Keratinocyte (primary cell): ENCODE data around the gene NDUFA12. TPM values are rescaled to one million over a fixed set of nuclear protein-coding genes. Genes with fewer than 3 reads are reported as not detected.

Experiments
- DNase-seq: peaks from one replicate; pipeline ENCODE4 v3.0.0-alpha.2; 2011; ENCODE audit warnings: low read depth, missing footprints, low spot score
- FAIRE-seq: peaks from 2 replicates; lab custom pipeline; 2011; peaks lifted over from hg19 to GRCh38; lab: Jason Lieb, UNC
- H2AFZ ChIP-seq: 2 replicates; pipeline ENCODE4 v1.6.0; 2012; ENCODE audit warnings: low read length, control low read depth, inconsistent platforms; ENCODE audit not compliant: control insufficient read depth
- H3K27ac ChIP-seq: 2 replicates; pipeline ENCODE4 v1.5.1; 2011; ENCODE audit warnings: low read length; ENCODE audit not compliant: control insufficient read depth, insufficient read depth
- H3K27me3 ChIP-seq: 3 replicates; pipeline ENCODE4 v1.6.0; 2011; ENCODE audit warnings: low read length; ENCODE audit not compliant: control insufficient read depth, insufficient read depth; ENCODE audit errors: extremely low read depth
- H3K36me3 ChIP-seq, 2 experiments: 2 replicates in 1 of 2; 3 replicates in 1 of 2; pipeline ENCODE4 v1.5.1; 2011; ENCODE audit warnings: low read length in 2 of 2, mild to moderate bottlenecking in 1 of 2; ENCODE audit not compliant: control insufficient read depth in 2 of 2, insufficient read depth in 2 of 2; ENCODE audit errors: extremely low read depth in 1 of 2
- H3K4me1 ChIP-seq: 3 replicates; pipeline ENCODE4 v1.5.1; 2011; ENCODE audit warnings: low read length; ENCODE audit not compliant: control insufficient read depth, insufficient read depth; ENCODE audit errors: extremely low read depth
- H3K4me2 ChIP-seq: 3 replicates; pipeline ENCODE4 v1.6.0; 2011; ENCODE audit warnings: low read depth, low read length; ENCODE audit not compliant: control insufficient read depth, insufficient read depth; ENCODE audit errors: extremely low read depth
- H3K4me3 ChIP-seq, 3 experiments: fragments of 200-600 bp in 1 of 3; sonication (generic) in 1 of 3; 2 replicates in 2 of 3; 3 replicates in 1 of 3; pipeline ENCODE4 v1.5.1; 2011 to 2016; ENCODE audit warnings: low read length in 3 of 3, mild to moderate bottlenecking in 3 of 3, control low read depth in 2 of 3, inconsistent platforms in 1 of 3, low read depth in 1 of 3, mixed read lengths in 1 of 3, mixed run types in 1 of 3, moderate library complexity in 1 of 3; ENCODE audit not compliant: control insufficient read depth in 2 of 3, insufficient read depth in 2 of 3; ENCODE audit errors: extremely low read depth in 1 of 3
- H3K79me2 ChIP-seq: 2 replicates; pipeline ENCODE4 v1.6.0; 2012; ENCODE audit warnings: low read length; ENCODE audit not compliant: control insufficient read depth, insufficient read depth
- H3K9ac ChIP-seq: 3 replicates; pipeline ENCODE4 v1.6.0; 2011; ENCODE audit warnings: low read length; ENCODE audit not compliant: control insufficient read depth, insufficient read depth; ENCODE audit errors: extremely low read depth
- H3K9me1 ChIP-seq: 3 replicates; pipeline ENCODE4 v1.6.0; 2011; ENCODE audit warnings: low read length; ENCODE audit not compliant: control insufficient read depth, insufficient read depth; ENCODE audit errors: extremely low read depth
- H3K9me3 ChIP-seq: 2 replicates; pipeline ENCODE4 v1.5.1; 2012; ENCODE audit warnings: low read depth, low read length; ENCODE audit not compliant: control insufficient read depth
- H4K20me1 ChIP-seq: 3 replicates; pipeline ENCODE4 v1.6.0; 2011; ENCODE audit warnings: low read length; ENCODE audit not compliant: control insufficient read depth, insufficient read depth; ENCODE audit errors: extremely low read depth
- CTCF ChIP-seq, 3 experiments: IDR thresholded peaks in 1 of 3; conservative IDR thresholded peaks in 1 of 3; optimal IDR thresholded peaks in 1 of 3; 2 replicates in 2 of 3; 3 replicates in 1 of 3; pipeline versions ENCODE3 to v1.5.1; 2011; ENCODE audit warnings: low read length in 3 of 3, mild to moderate bottlenecking in 3 of 3, moderate library complexity in 2 of 3, control low read depth in 1 of 3, inconsistent platforms in 1 of 3; ENCODE audit not compliant: insufficient read depth in 2 of 3; ENCODE audit errors: extremely low read depth in 1 of 3
- EZH2 ChIP-seq: IDR thresholded peaks from one replicate; pipeline ENCODE4 v1.6.1; 2012; ENCODE audit warnings: inconsistent platforms, mild to moderate bottlenecking, low read length, moderate library complexity
- dilution Hi-C: fragments of 300-500 bp; cut with MboI; formaldehyde crosslinking; loops from one replicate; pipeline ENCODE4 v1.7.0; 2020; ENCODE audit warnings: low sequenced_read_pairs; ENCODE audit not compliant: extremely low pct_ligation_motif_present
- polyA plus RNA-seq, 5 experiments: library from polyadenylated mRNA; depleted of rRNA in 3 of 5; stranded (reverse) in 3 of 5; stranded (forward) in 1 of 5; unstranded in 1 of 5; fragments of >200 nt; gene quantifications; 1 replicate in 1 of 5; 2 replicates in 3 of 5; 3 replicates in 1 of 5; pipeline versions ENCODE4 v1.2.1 to v1.2.3, GENCODE V29; 2011 to 2012; ENCODE audit warnings: missing spikeins in 2 of 5, low read depth in 1 of 5, low replicate concordance in 1 of 5

NDUFA12 gene
- polyA plus RNA-seq, 1 donor (not counting 4 experiments of a cell fraction or from before 2014, with no cell fraction given): 215 TPM

GRCh38 chr12:94948232-94948810 is 55.2 kb downstream of the NDUFA12 start:
- H3K27me3 ChIP-seq: no peaks in the 10 kb centered on the region
- H3K4me2 ChIP-seq: no peak overlapping the region
- no peaks in the 10 kb centered on the region for H3K9me1 ChIP-seq

GRCh38 chr12:94942663-94943062 is 60.8 kb downstream of the NDUFA12 start:
- Histone ChIP-seq H3K4me1 (peaks cover 13% of the 10 kb centered on the region), H3K9ac (no peak overlapping the region), H3K27me3 (no peaks in the 10 kb centered on the region), H2AFZ (no peak overlapping the region), H3K4me3 (no peak overlapping the region), H3K4me2 (no peak overlapping the region), H4K20me1 (no peaks in the 10 kb centered on the region), H3K36me3 (no peaks in the 10 kb centered on the region), H3K9me3 (no peaks in the 10 kb centered on the region), H3K9me1 (no peaks in the 10 kb centered on the region), H3K79me2 (no peaks in the 10 kb centered on the region), H3K27ac (no peak overlapping the region)
- TF ChIP-seq EZH2 (no peak), CTCF (optimal IDR thresholded peaks at IDR 0.05 in 1 of 3, IDR thresholded peaks at IDR 0.05 in 1 of 3, conservative IDR thresholded peaks at IDR 0.05 in 1 of 3; ENCODE audit: extremely low read depth in 1 of 3, insufficient read depth in 2 of 3, low read length in 3 of 3) (no peak)
- dilution Hi-C loops: no loop called here
- DNase-seq (no peak), FAIRE-seq (no peak)

More at GRCh38 chr12:94948232-94948810, 55.2 kb downstream of the NDUFA12 start:
- Histone ChIP-seq H3K4me3 (no peak overlapping the region), H3K27ac (no peak overlapping the region), H4K20me1 (no peaks in the 10 kb centered on the region), H3K9me3 (no peaks in the 10 kb centered on the region), H3K36me3 (no peaks in the 10 kb centered on the region), H3K79me2 (no peaks in the 10 kb centered on the region), H3K4me1 (peaks cover 3% of the 10 kb centered on the region), H2AFZ (no peak overlapping the region), H3K9ac (no peak overlapping the region)
- TF ChIP-seq EZH2 (no peak), CTCF (optimal IDR thresholded peaks at IDR 0.05 in 1 of 3, IDR thresholded peaks at IDR 0.05 in 1 of 3, conservative IDR thresholded peaks at IDR 0.05 in 1 of 3; ENCODE audit: extremely low read depth in 1 of 3, insufficient read depth in 2 of 3, low read length in 3 of 3) (no peak)
- no peak for DNase-seq
- dilution Hi-C loops: no loop called here
- FAIRE-seq: no peak
